Suprapubic skin (tissue), 4 donors: Measurements from ENCODE around the gene PHACTR1. TPM values are rescaled to one million over a fixed set of nuclear protein-coding genes. Genes with fewer than 3 reads are reported as not detected.

ENCODE experiments used
- DNase-seq, 2 donors: peaks; one replicate each; pipeline ENCODE4 v3.0.0-alpha.2; 2019; ENCODE audit warnings: low spot score in 2 of 2
- H3K27ac ChIP-seq: fragments of 200-600 bp; sonication (generic); one replicate; pipeline ENCODE4 v1.5.1; 2019
- H3K27me3 ChIP-seq: fragments of 200-600 bp; sonication (generic); one replicate; pipeline ENCODE4 v1.5.1; 2019
- H3K36me3 ChIP-seq: fragments of 200-600 bp; sonication (generic); one replicate; pipeline ENCODE4 v1.5.1; 2019
- H3K4me1 ChIP-seq: fragments of 200-600 bp; sonication (generic); one replicate; pipeline ENCODE4 v1.5.1; 2019
- H3K4me3 ChIP-seq: fragments of 200-600 bp; sonication (generic); one replicate; pipeline ENCODE4 v1.5.1; 2019; ENCODE audit warnings: mild to moderate bottlenecking
- H3K9me3 ChIP-seq: fragments of 200-600 bp; sonication (generic); one replicate; pipeline ENCODE4 v1.5.1; 2019
- EP300 ChIP-seq: sonication (generic); formaldehyde crosslinking; IDR thresholded peaks from one replicate; pipeline ENCODE4 v1.6.1; 2017; ENCODE audit warnings: antibody characterized with exemption
- POLR2A ChIP-seq, 2 donors: fragments of 450-650 bp; IDR thresholded peaks; one replicate each; pipeline ENCODE4 v1.6.1; 2017; ENCODE audit warnings: antibody characterized with exemption in 2 of 2, mild to moderate bottlenecking in 2 of 2, moderate library complexity in 2 of 2
- POLR2AphosphoS5 ChIP-seq, 3 donors: sonication (generic); formaldehyde crosslinking; IDR thresholded peaks; one replicate each; pipeline ENCODE4 v1.6.1; 2017; ENCODE audit warnings: antibody characterized with exemption in 3 of 3
- WGBS: methylation state at CpG from one replicate; pipeline ENCODE4 v1.1.5; 2018; 5-methylcytosine and 5-hydroxymethylcytosine counted together
- total RNA-seq, 4 donors: library from RNA; depleted of rRNA; stranded (reverse); fragments of >200 nt; gene quantifications; one replicate each; pipeline ENCODE4 v1.1.0, GENCODE V29; 2016
- TF ChIP-seq, protein P1 (sequence below), 2 donors: fragments of 200-600 bp in 1 of 2; fragments of 450-650 bp in 1 of 2; sonication (generic) in 1 of 2; IDR thresholded peaks; one replicate each; pipeline ENCODE4 v1.5.1; 2016 to 2019; ENCODE audit warnings: antibody characterized with exemption in 2 of 2, mild to moderate bottlenecking in 1 of 2, moderate library complexity in 1 of 2

PHACTR1 gene
- total RNA-seq, 4 donors from 2014 or later: 4.0 to 8.2 (median 6.4) TPM

DNA sequence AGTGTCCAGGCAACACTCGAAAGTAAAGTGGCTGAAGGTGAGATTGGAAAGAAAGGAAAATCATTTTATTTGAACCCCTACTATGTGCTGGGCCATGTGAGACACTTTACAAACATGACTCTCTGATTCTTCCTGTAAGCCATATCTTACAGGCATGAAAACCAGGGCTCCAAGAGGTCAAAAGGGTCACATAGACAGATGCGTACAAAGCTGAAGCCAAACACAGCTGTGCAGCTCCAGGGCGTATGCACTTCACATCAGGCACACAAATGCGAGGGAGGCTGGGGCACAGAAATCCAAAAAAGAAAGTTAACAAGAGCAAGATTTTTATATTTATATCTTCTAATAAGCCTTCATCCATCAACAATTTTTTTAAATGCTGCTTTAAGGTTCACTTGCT is 176.5 kb downstream of the PHACTR1 start:
- TF ChIP-seq POLR2A (IDR thresholded peaks at IDR 0.05): no peak
- no peak for TF ChIP-seq EP300
- TF ChIP-seq POLR2AphosphoS5 (IDR thresholded peaks at IDR 0.05): no peak
- peaks cover 4% of the 10 kb centered on the region for H3K9me3 ChIP-seq
- no peaks in the 10 kb centered on the region for H3K36me3 ChIP-seq
- 66% methylated on average over 4 of the region's 4 CpGs for WGBS
- H3K4me1 ChIP-seq: peaks cover 19% of the 10 kb centered on the region
- H3K4me3 ChIP-seq: no peak overlapping the region
- no peak for DNase-seq
- no peak overlapping the region for H3K27ac ChIP-seq
- H3K27me3 ChIP-seq: peaks cover 5% of the 10 kb centered on the region

DNA sequence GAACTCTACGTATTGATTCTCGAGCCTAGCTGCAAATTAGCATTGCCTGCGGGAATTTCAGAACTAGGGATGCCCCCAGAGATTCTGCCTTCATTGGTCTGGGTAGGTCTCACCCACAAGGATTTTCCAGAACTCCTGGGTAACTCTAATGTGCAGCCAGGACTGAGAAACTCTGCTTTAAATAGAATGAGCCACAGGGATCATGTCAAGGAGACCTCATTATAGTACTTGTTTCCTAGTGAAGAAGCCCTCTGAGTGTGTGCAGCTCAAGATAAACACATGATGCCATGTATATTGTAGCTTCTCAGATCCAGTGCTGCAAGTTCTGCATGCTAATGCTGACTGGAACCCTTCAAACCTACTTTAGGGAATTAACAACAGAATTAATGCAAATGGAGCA is 179.2 kb downstream of the PHACTR1 start:
- no peak overlapping the region for H3K4me3 ChIP-seq
- no peaks in the 10 kb centered on the region for H3K36me3 ChIP-seq
- peaks cover 5% of the 10 kb centered on the region for H3K27me3 ChIP-seq
- DNase-seq: no peak
- WGBS: 73% methylated on average over 3 of the region's 3 CpGs
- TF ChIP-seq POLR2AphosphoS5 (IDR thresholded peaks at IDR 0.05): no peak
- no peak for TF ChIP-seq EP300
- no peak for TF ChIP-seq POLR2A (IDR thresholded peaks at IDR 0.05)
- TF ChIP-seq, protein P1, sequence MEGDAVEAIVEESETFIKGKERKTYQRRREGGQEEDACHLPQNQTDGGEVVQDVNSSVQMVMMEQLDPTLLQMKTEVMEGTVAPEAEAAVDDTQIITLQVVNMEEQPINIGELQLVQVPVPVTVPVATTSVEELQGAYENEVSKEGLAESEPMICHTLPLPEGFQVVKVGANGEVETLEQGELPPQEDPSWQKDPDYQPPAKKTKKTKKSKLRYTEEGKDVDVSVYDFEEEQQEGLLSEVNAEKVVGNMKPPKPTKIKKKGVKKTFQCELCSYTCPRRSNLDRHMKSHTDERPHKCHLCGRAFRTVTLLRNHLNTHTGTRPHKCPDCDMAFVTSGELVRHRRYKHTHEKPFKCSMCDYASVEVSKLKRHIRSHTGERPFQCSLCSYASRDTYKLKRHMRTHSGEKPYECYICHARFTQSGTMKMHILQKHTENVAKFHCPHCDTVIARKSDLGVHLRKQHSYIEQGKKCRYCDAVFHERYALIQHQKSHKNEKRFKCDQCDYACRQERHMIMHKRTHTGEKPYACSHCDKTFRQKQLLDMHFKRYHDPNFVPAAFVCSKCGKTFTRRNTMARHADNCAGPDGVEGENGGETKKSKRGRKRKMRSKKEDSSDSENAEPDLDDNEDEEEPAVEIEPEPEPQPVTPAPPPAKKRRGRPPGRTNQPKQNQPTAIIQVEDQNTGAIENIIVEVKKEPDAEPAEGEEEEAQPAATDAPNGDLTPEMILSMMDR (IDR thresholded peaks at IDR 0.05): no peak
- peaks cover 19% of the 10 kb centered on the region for H3K4me1 ChIP-seq
- H3K27ac ChIP-seq: no peak overlapping the region
- H3K9me3 ChIP-seq: peaks cover 4% of the 10 kb centered on the region

DNA sequence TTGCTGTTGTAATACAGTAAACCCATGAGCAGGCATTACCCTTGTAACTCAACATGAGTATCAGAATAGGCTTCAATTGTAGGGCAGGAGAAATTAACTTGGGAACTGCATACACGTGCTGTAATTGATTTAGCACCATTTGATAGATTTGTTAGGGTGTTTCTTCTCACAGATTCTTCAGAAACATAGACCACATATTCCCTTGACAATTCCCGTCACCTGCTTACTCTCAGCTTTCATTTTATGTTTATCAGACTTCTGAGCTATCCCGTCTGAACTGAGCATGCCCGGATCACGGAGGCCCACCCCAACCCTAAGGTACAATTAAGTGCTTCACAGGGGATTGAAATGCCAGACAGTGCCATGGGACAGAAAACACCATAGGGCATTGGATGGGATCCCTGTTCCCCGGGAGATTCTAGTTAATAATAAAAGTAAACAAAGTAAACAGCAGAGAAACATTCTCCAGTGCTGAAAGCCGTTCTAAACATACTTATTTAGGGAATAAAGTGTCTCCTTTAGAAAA is 179.7 kb downstream of the PHACTR1 start:
- TF ChIP-seq EP300: no peak
- no peak for TF ChIP-seq POLR2AphosphoS5 (IDR thresholded peaks at IDR 0.05)
- TF ChIP-seq POLR2A (IDR thresholded peaks at IDR 0.05): no peak
- TF ChIP-seq, protein P1 (IDR thresholded peaks at IDR 0.05): no peak
- Histone ChIP-seq H3K9me3 (peaks cover 4% of the 10 kb centered on the region), H3K27ac (no peak overlapping the region), H3K4me3 (no peak overlapping the region), H3K36me3 (no peaks in the 10 kb centered on the region), H3K4me1 (peaks cover 19% of the 10 kb centered on the region), H3K27me3 (peaks cover 5% of the 10 kb centered on the region)
- WGBS: 42% methylated on average over 7 of the region's 7 CpGs
- no peak for DNase-seq

DNA sequence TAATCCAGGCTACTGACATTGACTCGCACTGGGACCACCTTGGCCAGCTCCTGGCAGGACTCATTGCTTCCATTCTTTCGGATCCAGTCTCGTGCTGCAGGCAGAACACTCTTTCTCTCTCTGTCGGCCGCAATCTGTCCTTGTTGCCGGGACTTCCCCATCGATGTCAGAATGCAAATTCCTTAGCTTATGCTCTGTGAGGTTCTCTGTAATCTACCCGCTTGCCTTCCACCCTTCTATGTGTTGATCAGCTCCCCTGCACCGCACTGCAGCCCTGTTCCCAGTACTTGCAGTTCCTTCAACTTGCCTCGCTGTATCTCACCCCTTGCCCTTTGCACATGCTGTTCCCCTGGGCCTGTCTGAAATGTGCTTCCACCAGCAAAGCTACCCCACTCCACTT is 182.0 kb downstream of the PHACTR1 start:
- Histone ChIP-seq H3K27me3 (peaks cover 5% of the 10 kb centered on the region), H3K27ac (no peak overlapping the region), H3K4me1 (peaks cover 17% of the 10 kb centered on the region), H3K9me3 (no peaks in the 10 kb centered on the region), H3K4me3 (no peak overlapping the region), H3K36me3 (no peaks in the 10 kb centered on the region)
- TF ChIP-seq EP300 (no peak), POLR2AphosphoS5 (IDR thresholded peaks at IDR 0.05) (no peak), POLR2A (IDR thresholded peaks at IDR 0.05) (no peak)
- TF ChIP-seq, protein P1 (IDR thresholded peaks at IDR 0.05): no peak
- DNase-seq: no peak
- WGBS: 92% methylated on average over 10 of the region's 10 CpGs

DNA sequence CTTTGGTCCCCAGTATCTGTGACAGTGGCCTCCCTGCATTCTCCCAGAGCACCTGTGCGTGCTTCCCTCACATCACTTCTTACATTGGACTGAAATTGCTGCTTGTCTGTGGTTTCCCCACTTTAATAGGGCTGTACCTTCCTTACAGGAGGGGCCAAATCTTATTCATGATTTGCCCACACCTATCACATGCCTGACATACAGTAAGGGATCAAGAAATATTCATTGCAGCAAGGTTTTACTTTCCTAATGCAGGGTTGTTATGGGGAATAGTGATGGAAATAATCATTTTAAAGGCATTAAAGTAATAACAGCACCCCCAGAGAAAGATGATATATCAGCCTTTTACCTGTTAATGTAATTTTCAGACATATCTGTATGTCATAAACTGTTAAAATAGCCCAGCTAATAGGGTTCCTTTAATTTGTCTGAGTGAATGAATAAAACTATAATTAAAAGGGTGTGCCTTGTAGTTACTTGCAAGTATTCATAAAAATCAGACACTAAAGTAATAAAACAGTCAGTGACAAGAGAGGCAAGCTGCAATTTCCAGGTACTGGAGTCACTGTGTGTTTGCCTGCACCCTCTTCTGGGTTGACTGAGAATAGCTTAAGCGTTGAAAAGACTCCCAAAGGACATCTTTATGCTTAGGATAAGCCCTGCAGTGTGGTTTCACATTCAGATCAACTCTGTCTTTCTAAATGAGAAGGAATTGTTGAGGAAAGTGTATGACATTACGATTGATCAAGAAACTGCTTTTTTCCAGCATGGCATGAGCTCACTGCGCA is 182.7 kb downstream of the PHACTR1 start:
- Histone ChIP-seq H3K27me3 (peaks cover 5% of the 10 kb centered on the region), H3K4me1 (peaks cover 10% of the 10 kb centered on the region), H3K27ac (no peak overlapping the region), H3K36me3 (no peaks in the 10 kb centered on the region), H3K9me3 (no peaks in the 10 kb centered on the region), H3K4me3 (no peak overlapping the region)
- 88% methylated on average over 4 of the region's 4 CpGs for WGBS
- no peak for DNase-seq
- TF ChIP-seq POLR2AphosphoS5 (IDR thresholded peaks at IDR 0.05): no peak
- TF ChIP-seq, protein P1 (IDR thresholded peaks at IDR 0.05): no peak
- TF ChIP-seq EP300: no peak
- TF ChIP-seq POLR2A (IDR thresholded peaks at IDR 0.05): no peak
